Cardiac fibroblast (primary cell): ENCODE results near the gene PPP2R2D.
"Not testable (repeated sequence)": the region's sequence is repeated elsewhere in the genome, so short reads cannot be mapped to it uniquely, and the experiment has no call there.

Source experiments
- DNase-seq, 2 donors: peaks; one replicate each; pipeline versions ENCODE4 v3.0.0 to v3.0.0-alpha.2; 2010; ENCODE audit warnings: low read depth in 2 of 2
- H3K4me3 ChIP-seq, 2 donors: replicated peaks in 1 of 2; 1 replicate in 1 of 2; 2 replicates in 1 of 2; pipeline ENCODE4 v1.5.1; 2011; ENCODE audit warnings: low read depth in 2 of 2, low read length in 2 of 2, mild to moderate bottlenecking in 2 of 2, moderate library complexity in 1 of 2
- TF ChIP-seq, protein P1 (sequence below): IDR thresholded peaks from one replicate; pipeline ENCODE4 v1.5.1; 2011; ENCODE audit warnings: low read depth, mild to moderate bottlenecking, low read length, inconsistent platforms

Gene PPP2R2D

DNA sequence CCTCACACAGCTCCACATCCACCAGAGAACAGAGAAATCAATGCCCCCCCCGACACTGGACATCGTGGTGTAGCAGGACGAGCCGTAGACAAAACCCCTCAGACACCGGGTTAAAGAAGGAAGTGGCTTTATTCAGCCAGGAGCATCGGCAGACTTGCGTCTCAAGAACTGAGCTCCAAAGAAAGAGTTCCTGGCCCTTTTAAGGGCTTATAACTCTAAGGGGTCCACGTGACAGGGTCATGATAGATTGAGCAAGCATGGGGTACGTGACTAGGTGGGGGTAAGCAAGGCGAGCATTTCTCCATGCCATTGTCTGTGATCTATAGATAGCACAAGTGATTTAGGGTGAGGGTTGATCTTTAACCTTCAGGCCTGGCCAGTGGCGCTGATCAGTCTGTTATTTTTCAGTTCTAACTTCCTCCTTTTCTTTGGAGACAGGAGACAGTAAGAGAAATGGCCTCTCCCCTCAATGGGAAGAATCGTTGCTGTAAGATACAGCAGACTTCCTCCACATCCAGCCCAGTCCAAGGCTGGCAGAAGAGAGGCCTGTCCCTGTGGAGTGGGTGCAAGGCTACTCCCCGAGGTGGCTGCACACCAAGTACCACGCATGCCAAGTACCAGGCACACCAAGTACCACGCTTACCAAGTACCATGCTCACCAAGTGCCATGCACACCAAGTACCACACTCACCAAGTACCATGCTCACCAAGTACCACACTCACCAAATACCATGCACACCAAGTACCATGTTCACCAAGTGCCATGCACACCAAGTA is 19.5 kb upstream of the PPP2R2D start:
- TF ChIP-seq, protein P1, sequence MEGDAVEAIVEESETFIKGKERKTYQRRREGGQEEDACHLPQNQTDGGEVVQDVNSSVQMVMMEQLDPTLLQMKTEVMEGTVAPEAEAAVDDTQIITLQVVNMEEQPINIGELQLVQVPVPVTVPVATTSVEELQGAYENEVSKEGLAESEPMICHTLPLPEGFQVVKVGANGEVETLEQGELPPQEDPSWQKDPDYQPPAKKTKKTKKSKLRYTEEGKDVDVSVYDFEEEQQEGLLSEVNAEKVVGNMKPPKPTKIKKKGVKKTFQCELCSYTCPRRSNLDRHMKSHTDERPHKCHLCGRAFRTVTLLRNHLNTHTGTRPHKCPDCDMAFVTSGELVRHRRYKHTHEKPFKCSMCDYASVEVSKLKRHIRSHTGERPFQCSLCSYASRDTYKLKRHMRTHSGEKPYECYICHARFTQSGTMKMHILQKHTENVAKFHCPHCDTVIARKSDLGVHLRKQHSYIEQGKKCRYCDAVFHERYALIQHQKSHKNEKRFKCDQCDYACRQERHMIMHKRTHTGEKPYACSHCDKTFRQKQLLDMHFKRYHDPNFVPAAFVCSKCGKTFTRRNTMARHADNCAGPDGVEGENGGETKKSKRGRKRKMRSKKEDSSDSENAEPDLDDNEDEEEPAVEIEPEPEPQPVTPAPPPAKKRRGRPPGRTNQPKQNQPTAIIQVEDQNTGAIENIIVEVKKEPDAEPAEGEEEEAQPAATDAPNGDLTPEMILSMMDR: no peak
- no peak overlapping the region for H3K4me3 ChIP-seq
- DNase-seq: no peak

- no peak for DNase-seq
- no peak overlapping the region for H3K4me3 ChIP-seq
- TF ChIP-seq, protein P1: no peak
Measured at GRCh38 chr10:131882151-131882550, 18.7 kb upstream of the PPP2R2D start.

DNA sequence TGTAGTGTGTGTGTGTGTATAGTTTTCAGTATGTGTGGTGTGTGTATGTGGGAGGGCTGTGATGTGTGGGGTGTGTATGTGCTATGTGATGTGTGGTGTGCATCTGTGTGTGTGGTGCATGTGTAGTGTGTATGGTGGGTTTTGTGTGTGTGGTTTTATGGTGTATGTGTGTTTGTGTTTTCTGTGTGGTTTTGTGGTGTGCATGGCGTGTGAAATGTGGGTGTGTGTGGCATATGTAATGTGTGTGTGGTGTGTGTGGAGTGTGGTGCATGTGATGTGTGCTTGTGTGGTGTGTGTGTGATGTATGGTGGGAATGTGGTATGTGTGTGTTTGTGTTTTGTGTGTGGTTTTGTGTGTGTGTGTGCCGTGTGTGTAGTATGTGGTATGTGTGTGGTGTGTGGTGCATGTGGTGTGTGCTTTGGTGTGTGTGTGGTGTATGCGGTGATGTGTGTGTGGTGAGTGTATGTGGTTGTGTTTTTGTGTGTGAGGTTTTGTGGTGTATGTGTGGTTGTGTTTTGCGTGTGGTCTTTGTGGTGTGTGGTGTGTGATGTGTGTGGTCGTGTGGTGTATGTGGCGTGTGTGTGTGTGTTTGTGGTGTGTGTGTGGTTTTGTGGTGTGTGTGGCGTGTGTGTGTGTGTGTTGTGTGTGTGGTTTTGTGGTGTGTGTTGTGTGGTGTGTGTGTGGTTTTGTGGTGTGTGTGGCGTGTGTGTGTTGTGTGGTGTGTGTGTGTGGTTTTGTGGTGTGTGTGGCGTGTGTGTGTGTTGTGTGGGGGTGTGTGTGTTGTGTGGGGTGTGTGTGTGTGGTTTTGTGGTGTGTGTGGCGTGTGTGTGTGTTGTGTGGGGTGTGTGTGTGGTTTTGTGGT is 18.0 kb upstream of the PPP2R2D start:
- no peak for DNase-seq
- TF ChIP-seq, protein P1: no peak
- no peak overlapping the region for H3K4me3 ChIP-seq

DNA sequence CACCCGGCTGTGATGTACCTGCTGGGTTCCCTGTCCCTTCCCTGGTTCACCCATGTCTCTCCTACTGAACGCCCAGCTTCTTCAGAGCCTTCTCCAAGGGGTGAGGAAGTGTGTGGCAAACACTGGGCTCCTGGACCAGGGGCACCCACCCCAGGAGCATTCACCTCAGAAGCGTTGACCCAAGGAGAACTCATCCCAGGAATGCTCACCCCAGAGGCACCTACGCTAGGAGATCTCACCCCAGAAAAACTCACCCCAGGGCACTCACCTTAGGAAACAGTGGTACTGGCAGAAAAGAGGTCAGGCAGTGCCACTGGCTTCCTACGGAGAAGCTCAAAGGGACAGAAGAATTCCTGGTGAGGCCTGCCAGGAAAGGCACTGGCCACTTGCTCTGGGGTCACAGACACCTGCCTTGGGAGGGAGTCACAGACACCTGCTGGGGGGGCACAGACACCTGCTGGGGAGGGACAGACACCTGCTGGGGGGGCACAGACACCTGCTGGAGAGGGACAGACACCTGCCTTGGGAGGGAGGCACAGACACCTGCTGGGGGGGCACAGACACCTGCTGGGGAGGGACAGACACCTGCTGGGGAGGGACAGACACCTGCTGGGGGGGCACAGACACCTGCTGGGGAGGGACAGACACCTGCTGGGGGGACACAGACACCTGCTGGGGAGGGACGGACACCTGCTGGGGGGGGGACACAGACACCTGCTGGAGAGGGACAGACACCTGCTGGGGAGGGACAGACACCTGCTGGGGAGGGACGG is 17.0 kb upstream of the PPP2R2D start:
- not testable (repeated sequence) for DNase-seq

GRCh38 chr10:131885391-131886165 is 15.2 kb upstream of the PPP2R2D start:
- TF ChIP-seq, protein P1: peak; percentile 98
- H3K4me3 ChIP-seq: no peak overlapping the region
- peak; percentile 68 to 69 for DNase-seq

More for the DNA sequence above, 17.0 kb upstream of the PPP2R2D start:
- not testable (repeated sequence) for H3K4me3 ChIP-seq

DNA sequence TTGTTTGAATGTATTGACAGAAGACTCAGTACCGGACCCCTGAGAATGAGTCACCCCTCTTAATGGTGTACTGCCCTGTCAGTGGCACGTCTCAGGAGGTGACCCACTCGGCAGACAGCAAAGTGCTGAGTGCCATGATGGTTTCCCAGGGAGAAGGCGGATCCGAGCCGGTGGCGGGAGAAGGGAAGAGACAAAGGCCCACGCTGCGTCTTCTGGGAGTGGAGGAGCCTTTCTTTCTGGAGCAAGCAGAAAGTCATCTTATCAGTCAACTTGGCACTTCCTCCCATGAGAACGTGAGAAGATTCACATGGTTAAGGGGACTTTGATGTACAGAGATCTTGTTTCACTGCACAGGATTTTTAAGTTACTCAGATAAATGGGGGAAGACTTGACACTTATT is 14.6 kb upstream of the PPP2R2D start:
- TF ChIP-seq, protein P1: no peak
- DNase-seq: no peak
- H3K4me3 ChIP-seq: no peak overlapping the region
